Stimulated activated CD8-positive, alpha-beta memory T cell treated with anti-CD3 and anti-CD28 coated beads, Interleukin-15, amount 100 ng/mL, for 4 hours (primary cell): Measurements from ENCODE around the gene EHD1.

ENCODE experiments used
- DNase-seq, 2 donors: peaks; one replicate each; pipeline ENCODE4 v3.0.0-alpha.2; 2020; ENCODE audit warnings: low read depth in 2 of 2

EHD1 gene

GRCh38 chr11:64842851-64843685 lies 35.4 kb downstream of the EHD1 start:
- DNase-seq = no peak

DNA sequence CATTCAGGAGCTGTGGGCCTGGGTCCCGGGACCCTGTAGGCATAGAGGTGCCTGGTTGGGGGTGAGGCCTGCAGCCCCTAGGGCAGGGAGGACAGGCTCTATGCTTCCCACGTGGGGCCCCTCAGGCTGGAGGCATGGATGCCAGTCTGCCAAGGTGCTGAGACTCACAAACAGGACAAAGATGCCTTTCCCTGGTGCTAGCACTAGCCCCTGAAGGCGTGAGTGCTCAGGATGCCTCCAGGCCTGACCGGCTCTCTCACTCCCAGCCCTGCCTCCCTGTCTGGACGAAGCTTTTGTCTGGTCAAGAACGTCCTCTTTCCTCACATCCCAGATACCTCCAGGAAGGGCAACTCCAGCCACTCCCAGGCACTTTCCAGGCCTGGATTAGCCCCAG lies 36.1 kb downstream of the EHD1 start:
- DNase-seq = no peak

GRCh38 chr11:64841592-64842365 lies 36.6 kb downstream of the EHD1 start:
- no peak for DNase-seq

- DNase-seq = no peak
Measured at GRCh38 chr11:64839887-64840782, 38.3 kb downstream of the EHD1 start.

DNA sequence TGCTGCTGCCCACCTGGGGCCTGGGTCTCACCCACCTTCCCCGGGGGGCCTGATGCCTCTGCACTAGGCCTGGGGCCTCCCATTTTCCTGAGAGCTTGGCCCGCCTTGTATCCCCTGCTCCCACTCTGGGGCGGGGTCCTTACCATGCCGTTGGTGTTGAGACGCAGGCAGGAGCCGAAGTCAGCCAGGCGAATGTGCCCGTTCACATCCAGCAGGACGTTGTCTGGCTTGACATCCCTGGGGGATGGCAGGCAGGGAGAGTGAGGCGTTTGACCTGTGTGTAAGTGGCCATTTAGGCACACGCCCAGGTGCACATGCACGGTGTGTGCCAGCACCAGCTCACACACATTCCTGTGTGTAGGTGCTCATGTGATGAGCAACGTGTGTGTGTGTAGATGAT lies 39.1 kb downstream of the EHD1 start:
- DNase-seq = no peak

DNA sequence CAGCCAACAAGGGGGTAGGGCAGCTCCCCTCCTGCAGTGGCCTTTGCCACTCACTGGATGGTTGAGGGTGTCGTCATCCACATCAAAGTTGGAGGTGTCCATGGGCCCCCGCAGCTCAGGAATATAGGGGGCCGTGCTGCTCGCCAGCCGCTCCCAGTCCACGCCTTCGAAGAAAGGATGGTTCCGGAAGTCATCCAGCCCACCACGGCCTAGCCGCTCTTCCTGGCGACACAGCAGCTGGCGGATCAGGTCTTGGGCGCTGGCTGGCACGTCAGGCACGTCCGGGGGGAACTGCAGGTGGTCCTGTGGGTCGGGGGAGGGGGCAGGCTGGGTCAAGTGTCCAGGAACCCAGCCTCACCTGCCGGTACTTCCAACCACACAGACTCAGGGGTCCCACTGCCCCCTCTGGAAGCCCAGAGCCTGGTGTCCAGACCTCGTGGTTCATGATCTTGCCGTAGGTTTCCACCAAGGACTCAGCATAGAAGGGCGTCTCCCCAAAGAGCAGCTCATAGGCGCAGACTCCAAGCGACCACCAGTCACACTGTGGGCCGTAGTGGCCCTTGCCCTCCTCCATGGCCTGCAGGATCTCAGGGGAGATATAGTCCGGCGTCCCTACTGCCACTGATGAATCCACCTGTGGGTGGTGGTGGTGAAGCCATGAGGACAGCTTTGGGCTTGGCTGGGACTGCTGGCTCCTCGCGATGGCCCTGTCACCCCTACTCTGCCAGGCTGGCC lies 39.7 kb downstream of the EHD1 start:
- DNase-seq = no peak

- DNase-seq = no peak
Measured at GRCh38 chr11:64837887-64838351, 40.5 kb downstream of the EHD1 start.

DNA sequence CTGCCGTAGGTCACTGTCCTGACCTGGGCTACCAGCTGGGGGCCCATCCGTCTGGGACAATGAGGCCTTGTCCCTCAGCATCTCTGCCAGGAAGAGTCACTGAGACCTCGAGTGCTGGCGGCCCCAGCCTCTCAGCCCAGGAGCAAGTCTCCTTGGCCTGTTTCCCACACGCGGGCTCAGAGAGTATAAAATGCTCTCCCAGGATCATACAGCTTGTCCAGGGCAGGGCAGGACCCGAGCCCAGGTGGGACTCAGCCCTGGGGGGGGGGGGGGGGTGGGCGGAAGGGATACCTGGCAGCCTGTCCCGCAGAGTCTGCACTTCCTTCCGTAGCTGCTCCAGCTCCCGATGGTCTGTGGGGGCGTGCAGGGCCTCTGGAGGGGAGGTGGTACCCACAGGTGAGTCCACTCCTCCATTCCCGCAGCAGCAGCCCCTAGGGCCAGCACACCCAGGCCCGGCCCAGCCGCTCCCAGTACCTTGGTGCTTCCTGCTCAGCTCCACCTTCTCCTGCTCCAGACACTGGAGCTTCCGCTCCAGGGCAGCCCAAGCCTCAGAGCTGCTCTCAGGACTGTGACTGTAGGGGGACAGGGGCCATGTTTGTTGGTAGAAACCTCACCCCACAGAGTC lies 41.9 kb downstream of the EHD1 start:
- no peak for DNase-seq

DNA sequence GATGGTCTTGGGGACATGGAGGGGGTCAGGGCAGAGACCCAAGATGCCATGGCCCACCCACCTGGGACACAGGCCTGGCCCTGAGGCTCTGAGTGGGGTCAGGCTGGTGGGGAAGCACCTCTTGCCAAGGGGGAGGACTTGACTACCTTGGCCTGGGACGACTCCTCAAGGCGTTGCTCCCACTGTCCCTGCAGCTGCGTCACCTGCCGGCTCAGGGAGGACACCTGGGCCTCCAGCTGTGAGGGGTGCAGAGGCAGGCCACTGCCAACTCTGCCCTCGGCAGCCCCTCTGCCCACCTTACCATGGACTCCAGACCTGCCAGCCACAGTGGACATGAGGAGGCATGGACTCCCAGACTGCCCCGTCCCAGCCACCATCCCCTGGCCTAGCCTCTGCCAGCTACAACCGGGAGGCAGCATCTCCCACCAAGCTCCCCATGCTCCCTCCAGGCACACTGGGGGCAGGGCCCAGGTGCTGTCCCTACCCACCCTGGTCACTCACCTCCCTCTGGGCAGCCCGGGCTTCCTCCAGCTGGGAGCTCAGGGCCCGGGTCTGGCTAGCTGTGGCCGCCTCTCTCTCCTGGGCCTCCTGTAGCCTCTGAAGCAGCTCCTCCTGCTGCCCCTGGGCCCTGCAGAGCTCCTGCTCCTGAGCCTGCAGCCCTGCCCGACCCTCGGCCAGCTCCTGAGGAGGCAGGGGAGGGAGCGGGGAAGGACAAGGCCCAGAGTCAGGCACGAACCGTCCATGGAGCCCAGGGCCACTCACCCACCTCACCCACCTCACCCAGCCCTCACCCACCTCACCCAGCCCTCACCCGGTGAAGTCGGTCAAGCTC lies 42.6 kb downstream of the EHD1 start:
- DNase-seq = no peak

- DNase-seq = no peak
Measured at GRCh38 chr11:64834723-64835615, 43.5 kb downstream of the EHD1 start.

DNA sequence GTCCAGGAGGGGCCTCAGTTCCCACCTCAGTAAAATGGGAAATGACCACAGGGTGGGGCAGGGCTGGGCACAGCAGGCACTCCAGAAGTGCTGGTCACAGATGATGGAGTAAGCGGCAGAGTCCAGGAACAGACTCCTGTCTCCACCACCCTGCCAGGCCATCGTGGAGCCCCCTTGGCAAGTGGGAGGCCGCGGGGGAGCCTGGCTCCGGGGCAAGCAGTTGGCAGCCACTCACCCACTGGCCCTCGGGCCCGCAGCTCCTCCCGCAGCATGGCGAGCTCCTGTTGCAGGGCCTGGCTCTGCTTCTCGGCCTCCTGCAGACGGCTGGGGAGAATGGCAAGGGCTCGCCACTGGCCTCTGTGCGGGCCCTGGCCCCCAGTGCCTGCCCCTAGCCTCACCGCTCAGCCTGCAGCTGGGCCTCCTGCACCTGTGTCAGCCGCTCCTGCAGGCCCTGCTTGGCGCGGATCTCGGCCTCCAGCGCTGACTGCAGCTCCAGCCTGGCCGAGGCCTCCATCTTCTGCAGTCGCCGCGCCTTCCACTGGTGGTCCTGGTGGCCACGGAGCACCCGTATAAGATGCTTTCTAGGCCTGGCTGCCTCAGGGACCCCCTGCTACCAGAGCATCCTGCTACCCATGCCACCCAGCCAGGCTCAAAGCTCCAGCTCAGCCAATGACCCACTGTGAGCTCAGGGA lies 44.2 kb downstream of the EHD1 start:
- DNase-seq = no peak

- DNase-seq = no peak
Measured at GRCh38 chr11:64833509-64833908, 44.9 kb downstream of the EHD1 start.

DNA sequence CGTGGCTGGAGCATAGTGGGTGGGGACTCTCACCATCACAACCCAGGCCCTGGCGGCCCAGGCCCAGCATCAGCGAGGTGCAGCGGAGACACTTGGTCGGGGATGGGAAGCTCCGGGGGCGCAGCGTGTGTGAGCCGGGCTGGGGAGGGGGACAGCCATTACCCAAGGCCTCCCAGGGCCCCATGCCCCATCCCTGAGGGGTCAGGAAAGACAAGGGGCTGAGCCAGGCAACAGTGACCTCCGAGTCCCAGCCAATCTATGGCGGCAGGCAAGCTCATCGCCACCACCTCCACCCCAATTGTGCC lies 45.3 kb downstream of the EHD1 start:
- DNase-seq = no peak

DNA sequence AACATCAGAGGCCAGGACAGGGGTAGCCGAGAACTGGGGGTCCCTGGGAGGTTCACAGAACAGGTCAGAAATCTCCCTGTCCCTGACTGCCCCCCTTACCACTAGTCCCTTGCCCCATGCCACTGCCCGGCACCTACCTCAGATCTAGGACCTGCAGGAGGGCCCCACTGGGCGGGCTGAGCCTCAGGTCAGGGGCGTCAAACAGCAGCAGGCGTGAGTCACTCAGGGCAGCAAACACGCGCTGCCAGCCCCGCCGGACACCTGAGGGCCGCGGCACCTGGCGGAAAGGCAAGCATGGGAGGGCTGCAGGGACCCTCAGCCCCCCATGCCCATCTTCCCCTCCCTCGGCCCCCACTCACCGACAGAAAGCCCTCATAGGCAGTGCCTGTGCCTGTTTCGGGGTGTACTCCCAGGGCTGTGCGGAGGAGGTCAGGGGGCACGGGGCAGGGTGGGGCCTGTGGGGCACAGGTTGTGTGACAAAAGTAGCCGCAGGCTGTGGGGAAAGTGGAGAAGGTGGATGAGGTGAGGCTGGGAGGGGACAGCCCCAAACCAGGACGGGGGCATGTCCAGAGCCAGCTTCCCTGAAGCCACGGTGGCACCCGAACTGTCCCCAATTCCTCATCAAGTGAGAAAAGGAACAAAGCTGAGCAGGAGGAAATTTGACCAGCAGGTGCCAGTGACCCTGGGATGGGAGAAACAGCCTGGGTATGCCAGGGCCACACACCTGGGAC lies 45.8 kb downstream of the EHD1 start:
- no peak for DNase-seq

DNA sequence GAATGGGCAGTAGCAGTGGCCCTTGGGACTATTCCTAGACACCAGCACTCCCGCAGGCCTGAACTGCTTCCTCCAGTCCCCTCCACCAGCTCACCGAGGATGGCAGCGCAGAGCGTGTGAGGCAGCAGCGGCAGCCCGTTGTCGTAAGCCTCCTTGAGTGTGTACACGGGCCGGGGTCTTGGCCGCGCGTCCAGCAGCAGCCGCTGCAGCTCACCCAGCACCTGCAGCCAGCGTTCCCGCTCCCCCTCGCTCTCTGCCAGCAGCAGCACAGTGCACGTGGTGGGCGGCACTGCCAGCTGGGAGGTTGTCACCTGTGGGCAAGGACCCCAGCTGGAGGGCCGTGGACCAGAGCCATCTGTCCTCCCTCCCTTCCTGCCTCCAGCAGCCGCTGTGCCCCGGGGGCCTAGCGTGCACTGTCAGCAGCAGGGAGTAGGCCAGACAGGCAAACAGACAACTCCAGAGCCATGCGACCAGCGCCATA lies 47.0 kb downstream of the EHD1 start:
- no peak for DNase-seq

- DNase-seq = no peak
Measured at GRCh38 chr11:64829536-64830251, 48.7 kb downstream of the EHD1 start.

GRCh38 chr11:64827451-64827839 lies 51.0 kb downstream of the EHD1 start:
- DNase-seq = no peak
